Smooth muscle cell (in vitro differentiated cells): Measurements from ENCODE around the gene SGK2. TPM values are rescaled to one million over a fixed set of nuclear protein-coding genes. Genes with fewer than 3 reads are reported as not detected.

ENCODE experiments used
- DNase-seq: peaks from one replicate; lab custom pipeline; 2025; ENCODE audit not compliant: unreplicated experiment; lab: John Stamatoyannopoulos, UW
- H2AFZ ChIP-seq: fragments of 200-600 bp; sonication (generic); 2 replicates; pipeline ENCODE4 v1.6.0; 2016; ENCODE audit warnings: antibody characterized with exemption, low read depth, mild to moderate bottlenecking
- H3F3A ChIP-seq: fragments of 200-600 bp; sonication (generic); 2 replicates; pipeline ENCODE4 v1.6.0; 2017; ENCODE audit warnings: antibody characterized with exemption, low read depth
- H3K27ac ChIP-seq: fragments of 200-600 bp; sonication (generic); 2 replicates; pipeline ENCODE4 v1.5.1; 2016; ENCODE audit warnings: low read depth, mild to moderate bottlenecking
- H3K27me3 ChIP-seq: fragments of 200-600 bp; sonication (generic); 2 replicates; pipeline ENCODE4 v1.6.1; 2016; ENCODE audit warnings: low read depth, mild to moderate bottlenecking
- H3K36me3 ChIP-seq: fragments of 200-600 bp; sonication (generic); 2 replicates; pipeline ENCODE4 v1.5.1; 2016; ENCODE audit warnings: low read depth
- H3K4me1 ChIP-seq: fragments of 200-600 bp; sonication (generic); 2 replicates; pipeline ENCODE4 v1.5.1; 2016; ENCODE audit warnings: low read depth
- H3K4me2 ChIP-seq: fragments of 200-600 bp; sonication (generic); 2 replicates; pipeline ENCODE4 v1.6.0; 2016; ENCODE audit warnings: mild to moderate bottlenecking
- H3K4me3 ChIP-seq: fragments of 200-600 bp; sonication (generic); 2 replicates; pipeline ENCODE4 v1.5.1; 2016; ENCODE audit warnings: mild to moderate bottlenecking
- H3K79me2 ChIP-seq: fragments of 200-600 bp; sonication (generic); 2 replicates; pipeline ENCODE4 v1.6.0; 2016; ENCODE audit warnings: low read depth, mild to moderate bottlenecking
- H3K9ac ChIP-seq: fragments of 200-600 bp; sonication (generic); 2 replicates; pipeline ENCODE4 v1.6.0; 2016; ENCODE audit warnings: low read depth
- H3K9me3 ChIP-seq: fragments of 200-600 bp; sonication (generic); replicated peaks from 2 replicates; pipeline ENCODE4 v1.5.1; 2016; ENCODE audit warnings: low read depth
- H4K20me1 ChIP-seq: fragments of 200-600 bp; sonication (generic); 2 replicates; pipeline ENCODE4 v1.6.0; 2016; ENCODE audit warnings: low read depth
- WGBS: methylation state at CpG from one replicate; pipeline ENCODE4 v1.1.7; 2016; ENCODE audit warnings: low lambda C conversion rate; 5-methylcytosine and 5-hydroxymethylcytosine counted together
- polyA plus RNA-seq: library from polyadenylated mRNA; unstranded; fragments of >200 nt; fragmentation: Nextera tagmentation; extraction: Ambion mirVana; gene quantifications from 2 replicates; pipeline ENCODE4 v1.2.1, GENCODE V29; 2016
- total RNA-seq: library from RNA; depleted of rRNA; stranded (reverse); fragments of >200 nt; gene quantifications from 2 replicates; pipeline ENCODE4 v1.2.3, GENCODE V29; 2014
- TF ChIP-seq, protein P1 (sequence below): fragments of 200-600 bp; sonication (generic); IDR thresholded peaks from 2 replicates; pipeline ENCODE4 v1.5.1; 2017; ENCODE audit warnings: borderline replicate concordance, mild to moderate bottlenecking, antibody characterized with exemption; ENCODE audit not compliant: insufficient read depth, poor library complexity, severe bottlenecking

SGK2 gene
- total and polyA plus RNA-seq, 2 experiments from 2014 or later: 0.79 to 2.4 TPM

DNA sequence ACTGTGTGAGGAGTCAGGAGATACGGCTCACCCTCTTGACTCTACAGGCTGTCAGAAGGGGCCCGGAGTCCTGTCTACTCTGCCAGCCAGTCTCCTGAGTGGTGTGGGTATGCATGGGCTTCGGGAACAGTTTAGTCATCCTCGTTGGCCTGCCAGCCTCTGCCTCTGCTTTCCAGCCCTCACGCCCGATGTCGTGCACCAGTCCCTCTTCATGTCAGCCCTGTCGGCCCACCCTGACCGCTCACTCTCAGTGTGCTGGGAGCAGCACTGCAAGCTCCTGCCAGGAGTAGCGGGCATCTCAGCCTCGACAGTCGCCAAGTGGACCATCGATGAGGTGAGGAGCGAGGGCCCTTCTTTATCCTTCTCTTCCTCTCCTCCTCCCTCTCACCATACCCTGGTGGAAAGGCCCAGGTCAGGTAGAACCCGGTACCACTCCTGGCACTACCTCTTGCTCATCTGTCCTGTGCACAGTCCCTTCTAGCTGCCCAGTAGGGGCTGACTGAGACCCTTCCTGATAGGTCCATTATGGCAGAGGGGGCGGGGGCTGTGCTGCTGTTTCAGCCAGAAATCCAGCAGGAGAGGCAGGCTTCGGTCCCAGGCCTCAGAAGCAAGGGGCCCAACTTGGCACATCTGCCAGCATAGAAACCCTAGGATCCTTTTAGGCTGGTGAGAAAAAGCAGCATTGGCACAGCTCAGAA is 18.7 kb upstream of the SGK2 start:
- Histone ChIP-seq H3F3A (no peaks in the 10 kb centered on the region), H3K36me3 (no peaks in the 10 kb centered on the region), H3K4me2 (no peak overlapping the region), H3K9me3 (no peaks in the 10 kb centered on the region), H3K79me2 (no peaks in the 10 kb centered on the region), H3K4me3 (no peak overlapping the region), H4K20me1 (no peaks in the 10 kb centered on the region), H3K9ac (no peak overlapping the region), H3K27me3 (no peaks in the 10 kb centered on the region), H3K4me1 (no peaks in the 10 kb centered on the region), H3K27ac (no peak overlapping the region), H2AFZ (no peak overlapping the region)
- 94% methylated on average over 17 of the region's 17 CpGs for WGBS
- TF ChIP-seq, protein P1, sequence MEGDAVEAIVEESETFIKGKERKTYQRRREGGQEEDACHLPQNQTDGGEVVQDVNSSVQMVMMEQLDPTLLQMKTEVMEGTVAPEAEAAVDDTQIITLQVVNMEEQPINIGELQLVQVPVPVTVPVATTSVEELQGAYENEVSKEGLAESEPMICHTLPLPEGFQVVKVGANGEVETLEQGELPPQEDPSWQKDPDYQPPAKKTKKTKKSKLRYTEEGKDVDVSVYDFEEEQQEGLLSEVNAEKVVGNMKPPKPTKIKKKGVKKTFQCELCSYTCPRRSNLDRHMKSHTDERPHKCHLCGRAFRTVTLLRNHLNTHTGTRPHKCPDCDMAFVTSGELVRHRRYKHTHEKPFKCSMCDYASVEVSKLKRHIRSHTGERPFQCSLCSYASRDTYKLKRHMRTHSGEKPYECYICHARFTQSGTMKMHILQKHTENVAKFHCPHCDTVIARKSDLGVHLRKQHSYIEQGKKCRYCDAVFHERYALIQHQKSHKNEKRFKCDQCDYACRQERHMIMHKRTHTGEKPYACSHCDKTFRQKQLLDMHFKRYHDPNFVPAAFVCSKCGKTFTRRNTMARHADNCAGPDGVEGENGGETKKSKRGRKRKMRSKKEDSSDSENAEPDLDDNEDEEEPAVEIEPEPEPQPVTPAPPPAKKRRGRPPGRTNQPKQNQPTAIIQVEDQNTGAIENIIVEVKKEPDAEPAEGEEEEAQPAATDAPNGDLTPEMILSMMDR: no peak
- DNase-seq: no peak

DNA sequence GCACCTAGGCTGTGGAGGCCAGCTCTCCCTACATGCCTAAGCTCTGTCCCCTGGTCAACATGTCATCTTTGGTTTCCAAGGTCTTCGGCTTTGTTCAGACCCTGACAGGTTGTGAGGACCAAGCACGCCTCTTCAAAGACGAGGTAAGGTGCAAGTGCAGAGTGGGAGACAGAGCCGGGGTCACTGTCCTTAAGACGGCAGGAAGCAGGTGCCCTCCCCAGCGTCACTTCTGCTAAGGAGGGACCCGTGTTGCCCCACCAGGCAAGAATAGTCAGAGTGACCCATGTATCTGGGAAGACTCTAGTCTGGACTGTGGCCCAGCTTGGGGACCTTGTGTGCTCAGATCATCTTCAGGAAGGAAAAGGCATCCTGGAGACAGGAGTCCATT is 18.2 kb upstream of the SGK2 start:
- Histone ChIP-seq H3K4me2 (no peak overlapping the region), H4K20me1 (no peaks in the 10 kb centered on the region), H3K9ac (no peak overlapping the region), H3K36me3 (no peaks in the 10 kb centered on the region), H3K27ac (no peak overlapping the region), H3K4me1 (no peaks in the 10 kb centered on the region), H3K9me3 (no peaks in the 10 kb centered on the region), H3K79me2 (no peaks in the 10 kb centered on the region), H2AFZ (no peak overlapping the region), H3K4me3 (no peak overlapping the region), H3K27me3 (no peaks in the 10 kb centered on the region), H3F3A (no peaks in the 10 kb centered on the region)
- WGBS: 97% methylated on average over 7 of the region's 7 CpGs
- TF ChIP-seq, protein P1: no peak
- no peak for DNase-seq

DNA sequence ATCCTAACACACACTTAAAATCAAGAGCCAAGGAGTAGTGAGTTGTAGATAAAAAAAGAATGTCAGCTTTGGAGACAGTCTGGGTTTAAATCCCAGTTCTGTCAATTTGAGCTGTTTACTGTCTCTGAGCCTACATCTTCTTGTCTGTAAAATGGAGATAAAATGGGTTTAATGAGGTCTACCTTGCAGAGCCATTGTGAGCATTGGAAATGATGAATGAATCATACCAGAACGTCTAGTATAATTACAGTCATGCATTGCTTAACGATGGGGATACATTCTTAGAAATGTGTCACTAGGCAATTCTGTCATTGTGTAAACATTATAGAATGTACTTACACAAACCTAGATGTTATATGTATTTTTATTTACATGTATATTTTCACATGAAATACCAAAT is 17.6 kb upstream of the SGK2 start:
- DNase-seq: no peak
- Histone ChIP-seq H2AFZ (no peak overlapping the region), H3K4me3 (no peak overlapping the region), H3K36me3 (no peaks in the 10 kb centered on the region), H3K9ac (no peak overlapping the region), H3F3A (no peaks in the 10 kb centered on the region), H3K4me2 (no peak overlapping the region), H3K27ac (peak overlapping the region; percentile 34), H4K20me1 (no peaks in the 10 kb centered on the region), H3K9me3 (no peaks in the 10 kb centered on the region), H3K79me2 (no peaks in the 10 kb centered on the region), H3K27me3 (no peaks in the 10 kb centered on the region), H3K4me1 (no peaks in the 10 kb centered on the region)
- WGBS: 24% methylated on average over 2 of the region's 2 CpGs
- TF ChIP-seq, protein P1: no peak

DNA sequence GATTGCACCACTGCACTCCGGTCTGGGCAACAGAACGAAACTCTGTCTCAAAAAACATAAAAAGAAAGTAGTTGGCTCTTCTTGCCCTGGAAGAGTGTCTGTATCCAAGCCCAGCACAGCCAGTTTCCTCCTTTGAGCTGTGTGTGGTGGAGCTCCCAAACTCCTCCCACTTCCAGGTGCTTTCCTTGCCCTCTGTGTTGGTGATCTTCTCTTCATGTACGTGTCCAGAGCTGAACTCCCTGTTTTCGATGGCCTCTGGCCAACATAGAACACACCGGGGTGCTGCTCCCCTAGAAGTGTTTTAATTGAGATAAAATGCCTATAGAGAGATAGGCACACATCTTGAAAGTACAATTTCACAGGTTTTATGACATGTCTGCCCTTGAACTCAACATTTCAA is 16.7 kb upstream of the SGK2 start:
- Histone ChIP-seq H3K79me2 (no peaks in the 10 kb centered on the region), H3K4me3 (no peak overlapping the region), H4K20me1 (no peaks in the 10 kb centered on the region), H3K9me3 (no peaks in the 10 kb centered on the region), H2AFZ (no peak overlapping the region), H3K4me2 (no peak overlapping the region), H3K27ac (no peak overlapping the region), H3K36me3 (no peaks in the 10 kb centered on the region), H3K27me3 (no peaks in the 10 kb centered on the region), H3F3A (no peaks in the 10 kb centered on the region), H3K9ac (no peak overlapping the region), H3K4me1 (no peaks in the 10 kb centered on the region)
- TF ChIP-seq, protein P1: no peak
- no peak for DNase-seq
- 97% methylated on average over 5 of the region's 5 CpGs for WGBS
